Upper lobe of left lung (tissue), 4 donors: ENCODE data around the gene ADAP2.

Experiments used
- CTCF ChIP-seq, 6 experiments: fragments of 450-650 bp in 4 of 6; fragments of 200-600 bp in 2 of 6; sonication (generic) in 2 of 6; IDR thresholded peaks; one replicate each; pipeline ENCODE4 v1.5.1; 2016 to 2019; ENCODE audit warnings: antibody characterized with exemption in 6 of 6
- EP300 ChIP-seq, 4 donors: sonication (generic); formaldehyde crosslinking; IDR thresholded peaks; one replicate each; pipeline ENCODE4 v1.5.1; 2017; ENCODE audit warnings: antibody characterized with exemption in 4 of 4, control low read depth in 2 of 4
- POLR2A ChIP-seq, 4 donors: fragments of 450-650 bp; IDR thresholded peaks; one replicate each; pipeline ENCODE4 v1.5.1; 2016 to 2017; ENCODE audit warnings: antibody characterized with exemption in 4 of 4, mild to moderate bottlenecking in 2 of 4
- POLR2AphosphoS5 ChIP-seq, 2 donors: sonication (generic); formaldehyde crosslinking; IDR thresholded peaks; one replicate each; pipeline ENCODE4 v1.5.1; 2017; ENCODE audit warnings: antibody characterized with exemption in 2 of 2

DNA sequence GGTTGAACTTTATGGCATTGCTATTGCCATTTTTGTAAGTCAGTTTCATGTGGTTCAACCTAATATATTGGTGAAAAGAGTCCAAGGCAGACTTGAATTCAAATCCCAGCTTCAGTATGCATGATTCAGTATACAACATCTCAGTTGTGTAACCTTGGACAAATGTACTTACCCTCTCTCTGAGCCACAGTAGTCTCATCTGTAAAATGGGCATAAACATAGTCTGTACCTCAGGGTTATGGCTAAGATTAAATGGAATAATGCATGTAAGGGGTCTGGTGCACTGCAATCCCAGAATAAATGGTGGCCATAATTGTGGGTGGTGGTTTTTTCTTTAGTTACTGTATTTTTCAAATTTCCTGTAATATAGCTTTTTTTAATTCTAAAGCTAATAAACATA is 4.7 kb upstream of the ADAP2 start:
- TF ChIP-seq CTCF (IDR thresholded peaks at IDR 0.05) (no peak), POLR2A (IDR thresholded peaks at IDR 0.05) (no peak), EP300 (IDR thresholded peaks at IDR 0.05) (no peak), POLR2AphosphoS5 (IDR thresholded peaks at IDR 0.05) (no peak)
